ENCODE results near the gene PTPRR. TPM values are rescaled to one million over a fixed set of nuclear protein-coding genes. Genes with fewer than 3 reads are reported as not detected.

The PTPRR gene
- total RNA-seq, 4 donors from 2014 or later = not detected

- TF ChIP-seq POLR2AphosphoS5 (IDR thresholded peaks at IDR 0.05) (no peak), POLR2A (IDR thresholded peaks at IDR 0.05) (no peak), CTCF (IDR thresholded peaks at IDR 0.05) (no peak), EP300 (IDR thresholded peaks at IDR 0.05) (no peak)
- H3K4me3 ChIP-seq = no peak overlapping the region
- no peaks in the 10 kb centered on the region for H3K36me3 ChIP-seq
- no peaks in the 10 kb centered on the region for H3K9me3 ChIP-seq
- no peak overlapping the region for H3K27ac ChIP-seq
- H3K27me3 ChIP-seq = no peaks in the 10 kb centered on the region
- 77% methylated on average over 3 of the region's 3 CpGs for WGBS
- H3K4me1 ChIP-seq = no peaks in the 10 kb centered on the region
- no peak for DNase-seq (ENCODE audit: low spot score in 2 of 2)
Measured at GRCh38 chr12:70963081-70963660, 42.6 kb upstream of the PTPRR start.

GRCh38 chr12:70962226-70962794 is 41.8 kb upstream of the PTPRR start:
- TF ChIP-seq CTCF (IDR thresholded peaks at IDR 0.05) (no peak), EP300 (IDR thresholded peaks at IDR 0.05) (no peak), POLR2A (IDR thresholded peaks at IDR 0.05) (no peak), POLR2AphosphoS5 (IDR thresholded peaks at IDR 0.05) (no peak)
- WGBS = 35% methylated on average over 2 of the region's 2 CpGs
- Histone ChIP-seq H3K9me3 (no peaks in the 10 kb centered on the region), H3K27ac (no peak overlapping the region), H3K4me1 (no peaks in the 10 kb centered on the region), H3K4me3 (no peak overlapping the region), H3K27me3 (no peaks in the 10 kb centered on the region), H3K36me3 (no peaks in the 10 kb centered on the region)
- DNase-seq (ENCODE audit: low spot score in 2 of 2) = no peak

GRCh38 chr12:70960484-70960883 is 39.9 kb upstream of the PTPRR start:
- no peak for DNase-seq (ENCODE audit: low spot score in 2 of 2)
- H3K27ac ChIP-seq = no peak overlapping the region
- no peaks in the 10 kb centered on the region for H3K4me1 ChIP-seq
- no peaks in the 10 kb centered on the region for H3K27me3 ChIP-seq
- no peak for TF ChIP-seq EP300 (IDR thresholded peaks at IDR 0.05)
- TF ChIP-seq CTCF (IDR thresholded peaks at IDR 0.05) = no peak
- no peak for TF ChIP-seq POLR2AphosphoS5 (IDR thresholded peaks at IDR 0.05)
- TF ChIP-seq POLR2A (IDR thresholded peaks at IDR 0.05) = no peak
- 80% methylated on average over 1 of the region's 1 CpG for WGBS
- H3K36me3 ChIP-seq = no peaks in the 10 kb centered on the region
- H3K9me3 ChIP-seq = no peaks in the 10 kb centered on the region
- H3K4me3 ChIP-seq = no peak overlapping the region

GRCh38 chr12:70955415-70955814 is 34.9 kb upstream of the PTPRR start:
- no peak overlapping the region for H3K27ac ChIP-seq
- no peaks in the 10 kb centered on the region for H3K4me1 ChIP-seq
- WGBS = 97% methylated on average over 1 of the region's 1 CpG
- no peaks in the 10 kb centered on the region for H3K27me3 ChIP-seq
- H3K9me3 ChIP-seq = no peaks in the 10 kb centered on the region
- no peak for DNase-seq (ENCODE audit: low spot score in 2 of 2)
- H3K36me3 ChIP-seq = no peaks in the 10 kb centered on the region
- TF ChIP-seq POLR2A (IDR thresholded peaks at IDR 0.05) (no peak), CTCF (IDR thresholded peaks at IDR 0.05) (no peak), POLR2AphosphoS5 (IDR thresholded peaks at IDR 0.05) (no peak), EP300 (IDR thresholded peaks at IDR 0.05) (no peak)
- H3K4me3 ChIP-seq = no peak overlapping the region

- Histone ChIP-seq H3K9me3 (no peaks in the 10 kb centered on the region), H3K4me3 (no peak overlapping the region), H3K4me1 (no peaks in the 10 kb centered on the region), H3K27ac (no peak overlapping the region), H3K27me3 (no peaks in the 10 kb centered on the region), H3K36me3 (no peaks in the 10 kb centered on the region)
- no peak for DNase-seq (ENCODE audit: low spot score in 2 of 2)
- 83% methylated on average over 2 of the region's 2 CpGs for WGBS
- no peak for TF ChIP-seq CTCF (IDR thresholded peaks at IDR 0.05)
- TF ChIP-seq EP300 (IDR thresholded peaks at IDR 0.05) = no peak
- TF ChIP-seq POLR2A (IDR thresholded peaks at IDR 0.05) = no peak
- no peak for TF ChIP-seq POLR2AphosphoS5 (IDR thresholded peaks at IDR 0.05)
Measured at GRCh38 chr12:70950451-70950850, 29.9 kb upstream of the PTPRR start.

Data from suprapubic skin (tissue), 4 donors.